ENCODE data around the gene ASB18.
"Not testable (repeated sequence)": the region's sequence is repeated elsewhere in the genome, so short reads cannot be mapped to it uniquely, and the experiment has no call there.

Gene ASB18

GRCh38 chr2:236284208-236284607 lies 20.0 kb upstream of the ASB18 start:
- DNase-seq = no peak

- DNase-seq = no peak
Measured at GRCh38 chr2:236282406-236282805, 18.2 kb upstream of the ASB18 start.

- DNase-seq = no peak
Measured at GRCh38 chr2:236281423-236281822, 17.2 kb upstream of the ASB18 start.

- no peak for DNase-seq
Measured at GRCh38 chr2:236273126-236273525, 8.9 kb upstream of the ASB18 start.

- no peak for DNase-seq
Measured at GRCh38 chr2:236271851-236272250, 7.6 kb upstream of the ASB18 start.

GRCh38 chr2:236269876-236270275 lies 5.7 kb upstream of the ASB18 start:
- not testable (repeated sequence) for DNase-seq

GRCh38 chr2:236265675-236266074 lies 1.5 kb upstream of the ASB18 start:
- no peak for DNase-seq

- DNase-seq = no peak
Measured at GRCh38 chr2:236262238-236262637, 2.0 kb downstream of the ASB18 start.

GRCh38 chr2:236261452-236261851 lies 2.8 kb downstream of the ASB18 start:
- no peak for DNase-seq

GRCh38 chr2:236259371-236259770 lies 4.8 kb downstream of the ASB18 start:
- no peak for DNase-seq

- DNase-seq = no peak
Measured at GRCh38 chr2:236257575-236257974, 6.6 kb downstream of the ASB18 start.

- DNase-seq = no peak
Measured at GRCh38 chr2:236257136-236257535, 7.1 kb downstream of the ASB18 start.

GRCh38 chr2:236256366-236256985 lies 7.7 kb downstream of the ASB18 start:
- DNase-seq = no peak

- DNase-seq = no peak
Measured at GRCh38 chr2:236254674-236255073, 9.5 kb downstream of the ASB18 start.

GRCh38 chr2:236254001-236254400 lies 10.2 kb downstream of the ASB18 start:
- no peak for DNase-seq

GRCh38 chr2:236252602-236253001 lies 11.6 kb downstream of the ASB18 start:
- no peak for DNase-seq

GRCh38 chr2:236250909-236251579 lies 13.2 kb downstream of the ASB18 start:
- no peak for DNase-seq

GRCh38 chr2:236250286-236250685 lies 13.9 kb downstream of the ASB18 start:
- no peak for DNase-seq

GRCh38 chr2:236249066-236249465 lies 15.1 kb downstream of the ASB18 start:
- no peak for DNase-seq

- DNase-seq = no peak
Measured at GRCh38 chr2:236246711-236247246, 17.4 kb downstream of the ASB18 start.

- DNase-seq = no peak
Measured at GRCh38 chr2:236244256-236244655, 19.9 kb downstream of the ASB18 start.

GRCh38 chr2:236242057-236242495 lies 22.1 kb downstream of the ASB18 start:
- no peak for DNase-seq

GRCh38 chr2:236241181-236242056 lies 22.8 kb downstream of the ASB18 start:
- DNase-seq = no peak
